ENCODE results near the gene LEFTY1. TPM values are rescaled to one million over a fixed set of nuclear protein-coding genes. Genes with fewer than 3 reads are reported as not detected.
"Not testable (repeated sequence)": the region's sequence is repeated elsewhere in the genome, so short reads cannot be mapped to it uniquely, and the experiment has no call there.

Gene LEFTY1, protein sequence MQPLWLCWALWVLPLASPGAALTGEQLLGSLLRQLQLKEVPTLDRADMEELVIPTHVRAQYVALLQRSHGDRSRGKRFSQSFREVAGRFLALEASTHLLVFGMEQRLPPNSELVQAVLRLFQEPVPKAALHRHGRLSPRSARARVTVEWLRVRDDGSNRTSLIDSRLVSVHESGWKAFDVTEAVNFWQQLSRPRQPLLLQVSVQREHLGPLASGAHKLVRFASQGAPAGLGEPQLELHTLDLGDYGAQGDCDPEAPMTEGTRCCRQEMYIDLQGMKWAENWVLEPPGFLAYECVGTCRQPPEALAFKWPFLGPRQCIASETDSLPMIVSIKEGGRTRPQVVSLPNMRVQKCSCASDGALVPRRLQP
- 0.56 to 2.2 TPM (median 0.99 TPM) in 3 replicates for total RNA-seq
- long read RNA-seq, partial matches to known transcripts = 0 of 1 reads
- long read RNA-seq, other reads (novel, unspliced or antisense) = 0 of 1 reads

DNA sequence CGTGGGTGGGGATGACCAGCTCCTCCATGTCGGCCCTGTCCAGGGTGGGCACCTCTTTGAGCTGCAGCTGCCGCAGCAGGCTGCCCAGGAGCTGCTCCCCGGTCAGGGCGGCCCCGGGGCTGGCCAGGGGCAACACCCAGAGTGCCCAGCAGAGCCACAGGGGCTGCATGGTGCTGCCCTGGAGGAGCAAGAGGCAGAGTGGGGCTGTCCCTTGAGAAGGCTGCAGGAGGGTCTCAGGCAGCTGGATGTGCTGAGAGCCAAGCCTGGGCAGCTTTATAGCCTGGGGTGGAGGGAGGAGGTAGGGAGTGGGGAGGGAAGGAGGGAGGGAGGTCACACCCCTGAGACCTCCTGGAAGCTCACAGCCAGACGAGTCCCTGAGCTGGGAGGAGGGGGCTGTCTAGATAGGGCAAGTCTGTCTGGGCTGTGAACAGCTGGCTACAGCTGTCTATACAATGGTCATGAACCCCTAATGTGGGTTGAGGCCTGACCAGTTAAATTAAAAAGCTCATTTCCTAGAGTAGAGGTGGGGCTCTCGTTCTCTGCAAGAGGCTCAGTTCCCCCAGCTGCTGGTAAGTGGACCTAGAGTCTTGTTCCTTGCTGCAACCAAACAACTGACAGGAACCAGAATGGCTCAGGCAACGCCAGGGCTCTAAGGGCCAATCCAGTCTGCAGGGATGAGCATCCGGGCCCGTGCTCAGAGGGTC, at the start of gene LEFTY1:
Gene LEFTY1 (minus strand): TSS at position 249 of the 704 bp plus-strand sequence. CDS start 80 bp downstream, at position 169.
- no peak for DNase-seq (ENCODE audit: low spot score)
- no peaks in the 10 kb centered on the region for H3K9me3 Mint-ChIP-seq (ENCODE audit: low read depth)
- H3K4me1 Mint-ChIP-seq (ENCODE audit: low read depth) = peaks cover under 1% of the 10 kb centered on the region
- H3K27me3 Mint-ChIP-seq (ENCODE audit: low read depth) = no peaks in the 10 kb centered on the region
- TF ChIP-seq, protein P1, sequence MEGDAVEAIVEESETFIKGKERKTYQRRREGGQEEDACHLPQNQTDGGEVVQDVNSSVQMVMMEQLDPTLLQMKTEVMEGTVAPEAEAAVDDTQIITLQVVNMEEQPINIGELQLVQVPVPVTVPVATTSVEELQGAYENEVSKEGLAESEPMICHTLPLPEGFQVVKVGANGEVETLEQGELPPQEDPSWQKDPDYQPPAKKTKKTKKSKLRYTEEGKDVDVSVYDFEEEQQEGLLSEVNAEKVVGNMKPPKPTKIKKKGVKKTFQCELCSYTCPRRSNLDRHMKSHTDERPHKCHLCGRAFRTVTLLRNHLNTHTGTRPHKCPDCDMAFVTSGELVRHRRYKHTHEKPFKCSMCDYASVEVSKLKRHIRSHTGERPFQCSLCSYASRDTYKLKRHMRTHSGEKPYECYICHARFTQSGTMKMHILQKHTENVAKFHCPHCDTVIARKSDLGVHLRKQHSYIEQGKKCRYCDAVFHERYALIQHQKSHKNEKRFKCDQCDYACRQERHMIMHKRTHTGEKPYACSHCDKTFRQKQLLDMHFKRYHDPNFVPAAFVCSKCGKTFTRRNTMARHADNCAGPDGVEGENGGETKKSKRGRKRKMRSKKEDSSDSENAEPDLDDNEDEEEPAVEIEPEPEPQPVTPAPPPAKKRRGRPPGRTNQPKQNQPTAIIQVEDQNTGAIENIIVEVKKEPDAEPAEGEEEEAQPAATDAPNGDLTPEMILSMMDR (IDR thresholded peaks at IDR 0.05) = no peak
- H3K4me3 Mint-ChIP-seq (ENCODE audit: unreplicated experiment) = no peak within 1 kb of the TSS
- no peaks in the 10 kb centered on the region for H3K36me3 Mint-ChIP-seq (ENCODE audit: low read depth)
- no peak within 1 kb of the TSS for H3K27ac Mint-ChIP-seq (ENCODE audit: unreplicated experiment)

DNA sequence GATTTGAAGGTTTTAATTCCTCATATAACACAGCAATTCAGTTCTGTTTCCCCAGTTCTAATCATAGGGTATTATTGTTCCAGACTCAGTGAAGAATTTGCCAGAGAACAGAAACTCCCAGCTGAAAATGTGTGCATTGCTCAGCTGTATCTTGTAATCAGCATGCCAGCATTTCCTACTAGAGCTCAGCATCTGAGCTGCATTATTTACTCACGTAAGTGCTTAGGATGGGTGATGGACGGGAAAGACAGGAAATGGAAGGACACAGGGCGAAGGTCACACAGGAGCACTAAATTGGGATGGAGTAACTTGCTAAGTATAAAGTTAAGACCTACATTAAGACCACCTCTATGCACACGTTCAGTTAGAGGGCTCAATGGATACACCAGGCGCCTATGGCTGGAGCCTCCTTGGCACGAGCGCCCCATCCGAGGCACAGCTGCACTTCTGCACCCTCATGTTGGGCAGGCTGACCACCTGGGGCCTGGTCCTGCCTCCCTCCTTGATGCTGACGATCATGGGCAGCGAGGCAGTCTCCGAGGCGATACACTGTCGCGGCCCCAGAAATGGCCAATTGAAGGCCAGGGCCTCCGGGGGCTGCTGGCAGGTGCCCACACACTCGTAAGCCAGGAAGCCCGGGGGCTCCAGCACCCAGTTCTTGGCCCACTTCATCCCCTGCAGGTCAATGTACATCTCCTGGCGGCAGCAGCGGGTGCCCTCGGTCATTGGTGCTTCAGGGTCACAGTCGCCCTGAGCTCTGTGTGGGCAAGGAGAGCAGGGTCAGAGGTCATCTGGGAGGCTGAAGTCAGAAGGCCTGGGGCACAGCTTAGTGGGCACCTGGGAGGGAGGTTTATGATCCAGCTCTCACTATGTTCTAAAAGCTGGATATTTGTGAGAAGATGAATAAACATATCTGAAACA, 48.4 kb upstream of the LEFTY1 start:
- no peak for DNase-seq (ENCODE audit: low spot score)
- H3K9me3 Mint-ChIP-seq (ENCODE audit: low read depth) = no peaks in the 10 kb centered on the region
- H3K4me3 Mint-ChIP-seq (ENCODE audit: unreplicated experiment) = no peak overlapping the region
- TF ChIP-seq, protein P1 (IDR thresholded peaks at IDR 0.05) = no peak
- no peaks in the 10 kb centered on the region for H3K36me3 Mint-ChIP-seq (ENCODE audit: low read depth)
- H3K4me1 Mint-ChIP-seq (ENCODE audit: low read depth) = peaks cover 32% of the 10 kb centered on the region
- H3K27me3 Mint-ChIP-seq (ENCODE audit: low read depth) = no peaks in the 10 kb centered on the region
- H3K27ac Mint-ChIP-seq (ENCODE audit: unreplicated experiment) = no peak overlapping the region

DNA sequence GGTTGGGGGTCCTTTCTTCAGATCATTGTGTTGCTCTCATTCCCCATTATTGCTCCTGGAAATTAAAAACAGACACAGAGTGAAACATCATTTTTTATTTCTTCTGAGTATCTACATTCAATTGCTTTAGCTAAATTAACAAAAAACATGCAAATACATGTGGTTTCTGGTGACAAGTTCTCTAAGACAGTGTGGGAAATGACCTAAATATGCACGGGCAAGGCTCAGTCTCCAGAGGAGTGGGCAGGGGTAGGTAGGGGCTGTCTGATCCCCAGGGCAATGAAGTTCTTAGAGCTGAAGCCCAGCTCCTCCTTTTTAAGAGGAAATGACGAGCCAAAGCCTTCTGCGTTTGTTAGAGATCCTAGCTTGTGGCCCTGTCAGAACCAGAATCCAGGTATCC, 47.6 kb upstream of the LEFTY1 start:
- Mint-ChIP-seq H3K9me3 (ENCODE audit: low read depth) (no peaks in the 10 kb centered on the region), H3K27me3 (ENCODE audit: low read depth) (no peaks in the 10 kb centered on the region), H3K4me1 (ENCODE audit: low read depth) (peaks cover 26% of the 10 kb centered on the region), H3K36me3 (ENCODE audit: low read depth) (no peaks in the 10 kb centered on the region), H3K27ac (ENCODE audit: unreplicated experiment) (no peak overlapping the region), H3K4me3 (ENCODE audit: unreplicated experiment) (no peak overlapping the region)
- TF ChIP-seq, protein P1 (IDR thresholded peaks at IDR 0.05) = no peak
- DNase-seq (ENCODE audit: low spot score) = no peak

- not testable (repeated sequence) for H3K27me3 Mint-ChIP-seq (ENCODE audit: low read depth); H3K36me3 Mint-ChIP-seq (ENCODE audit: low read depth); H3K9me3 Mint-ChIP-seq (ENCODE audit: low read depth); H3K27ac Mint-ChIP-seq (ENCODE audit: unreplicated experiment); H3K4me3 Mint-ChIP-seq (ENCODE audit: unreplicated experiment); DNase-seq (ENCODE audit: low spot score)
- H3K4me1 Mint-ChIP-seq (ENCODE audit: low read depth) = peaks cover 22% of the 10 kb centered on the region
These were observed 47.1 kb upstream of the LEFTY1 start for GRCh38 chr1:225936086-225936485.

- no peak overlapping the region for H3K27ac Mint-ChIP-seq (ENCODE audit: unreplicated experiment)
These were observed 45.8 kb upstream of the LEFTY1 start for GRCh38 chr1:225934711-225935110.

More at GRCh38 chr1:225934711-225935110, 45.8 kb upstream of the LEFTY1 start:
- TF ChIP-seq, protein P1 (IDR thresholded peaks at IDR 0.05) = no peak
- peaks cover 13% of the 10 kb centered on the region for H3K4me1 Mint-ChIP-seq (ENCODE audit: low read depth)
- DNase-seq (ENCODE audit: low spot score) = no peak
- H3K27me3 Mint-ChIP-seq (ENCODE audit: low read depth) = no peaks in the 10 kb centered on the region
- no peaks in the 10 kb centered on the region for H3K9me3 Mint-ChIP-seq (ENCODE audit: low read depth)
- H3K36me3 Mint-ChIP-seq (ENCODE audit: low read depth) = no peaks in the 10 kb centered on the region
- H3K4me3 Mint-ChIP-seq (ENCODE audit: unreplicated experiment) = no peak overlapping the region

All from chondrocyte (in vitro differentiated cells).